GM12874 (cell line): ENCODE data around the gene DHRS13.

Experiments used
- CTCF ChIP-seq: IDR thresholded peaks from 2 replicates; pipeline ENCODE4 v1.5.1; 2011; ENCODE audit warnings: low read depth, mild to moderate bottlenecking, control low read depth, low read length, moderate library complexity; ENCODE audit not compliant: insufficient read depth

Gene DHRS13

GRCh38 chr17:28906706-28907438 lies 4.0 kb upstream of the DHRS13 start:
- no peak for TF ChIP-seq CTCF

- TF ChIP-seq CTCF: no peak
These were observed 3.4 kb upstream of the DHRS13 start for GRCh38 chr17:28906276-28906675.

- no peak for TF ChIP-seq CTCF
These were observed 1.9 kb upstream of the DHRS13 start for GRCh38 chr17:28904800-28905199.

- TF ChIP-seq CTCF: no peak
These were observed 737 bp downstream of the DHRS13 start for GRCh38 chr17:28901866-28902818.

GRCh38 chr17:28900986-28901726 lies 1.7 kb downstream of the DHRS13 start:
- TF ChIP-seq CTCF: no peak

- TF ChIP-seq CTCF: no peak
These were observed 3.6 kb downstream of the DHRS13 start for GRCh38 chr17:28899212-28899815.

GRCh38 chr17:28898527-28898955 lies 4.3 kb downstream of the DHRS13 start:
- TF ChIP-seq CTCF: no peak
